ENCODE data around the gene GRM8. TPM values are rescaled to one million over a fixed set of nuclear protein-coding genes. Genes with fewer than 3 reads are reported as not detected.

Gene GRM8
- total RNA-seq, 2 experiments from 2014 or later: not detected

GRCh38 chr7:127119517-127119916 lies 133.2 kb downstream of the GRM8 start:
- H3K9me2 ChIP-seq (ENCODE audit: insufficient read depth, low read length): no peaks in the 10 kb centered on the region
- H3K4me1 ChIP-seq (ENCODE audit: insufficient read depth, low read length, poor library complexity, severe bottlenecking): no peaks in the 10 kb centered on the region
- no peak overlapping the region for H3K27ac ChIP-seq (ENCODE audit: low read depth, low read length, poor library complexity, severe bottlenecking)
- no peak for DNase-seq (ENCODE audit: low spot score)
- no peak for TF ChIP-seq CTCF (conservative IDR thresholded peaks at IDR 0.05; ENCODE audit: low read length)
- TF ChIP-seq EZH2phosphoT487 (IDR thresholded peaks at IDR 0.05; ENCODE audit: borderline replicate concordance, low read depth, low read length): no peak
- ChIA-PET CTCF (ENCODE audit: unreplicated experiment) (no interaction called here), POLR2A (no interaction called here)
- H3K36me3 ChIP-seq (ENCODE audit: insufficient read depth, low read length): no peaks in the 10 kb centered on the region
- no peaks in the 10 kb centered on the region for H3K79me2 ChIP-seq (ENCODE audit: insufficient read depth, low read depth, low read length)
- H3K4me3 ChIP-seq (ENCODE audit: low read depth, low read length, poor library complexity, severe bottlenecking): no peak overlapping the region
- no peak overlapping the region for H2AFZ ChIP-seq (ENCODE audit: low read length)
- no peak overlapping the region for H3K4me2 ChIP-seq (ENCODE audit: low read length)
- H4K20me1 ChIP-seq (ENCODE audit: insufficient read depth, low read length): no peaks in the 10 kb centered on the region
- H3K9me3 ChIP-seq (ENCODE audit: low read length): no peaks in the 10 kb centered on the region
- intact Hi-C loops (cut with micrococcal nuclease; ENCODE audit: unreplicated experiment): no loop called here
- no TSS peak for BruUV-seq (replicated peaks)

- H3K4me3 ChIP-seq (ENCODE audit: low read depth, low read length, poor library complexity, severe bottlenecking): no peak overlapping the region
- no TSS peak for BruUV-seq (replicated peaks)
- no peak for DNase-seq (ENCODE audit: low spot score)
- ChIA-PET CTCF (ENCODE audit: unreplicated experiment) (no interaction called here), POLR2A (no interaction called here)
- intact Hi-C loops (cut with micrococcal nuclease; ENCODE audit: unreplicated experiment): no loop called here
- no peak for TF ChIP-seq CTCF (conservative IDR thresholded peaks at IDR 0.05; ENCODE audit: low read length)
- TF ChIP-seq EZH2phosphoT487 (IDR thresholded peaks at IDR 0.05; ENCODE audit: borderline replicate concordance, low read depth, low read length): no peak
- H3K9me3 ChIP-seq (ENCODE audit: low read length): no peaks in the 10 kb centered on the region
- H3K36me3 ChIP-seq (ENCODE audit: insufficient read depth, low read length): no peaks in the 10 kb centered on the region
- no peaks in the 10 kb centered on the region for H3K79me2 ChIP-seq (ENCODE audit: insufficient read depth, low read depth, low read length)
- H3K4me1 ChIP-seq (ENCODE audit: insufficient read depth, low read length, poor library complexity, severe bottlenecking): no peaks in the 10 kb centered on the region
- H2AFZ ChIP-seq (ENCODE audit: low read length): no peak overlapping the region
- no peak overlapping the region for H3K27ac ChIP-seq (ENCODE audit: low read depth, low read length, poor library complexity, severe bottlenecking)
- no peaks in the 10 kb centered on the region for H3K9me2 ChIP-seq (ENCODE audit: insufficient read depth, low read length)
- H4K20me1 ChIP-seq (ENCODE audit: insufficient read depth, low read length): no peaks in the 10 kb centered on the region
- no peak overlapping the region for H3K4me2 ChIP-seq (ENCODE audit: low read length)
These were observed 137.9 kb downstream of the GRM8 start for GRCh38 chr7:127114742-127115265.

- ChIA-PET CTCF (ENCODE audit: unreplicated experiment) (no interaction called here), POLR2A (no interaction called here)
- H3K27ac ChIP-seq (ENCODE audit: low read depth, low read length, poor library complexity, severe bottlenecking): no peak overlapping the region
- no peak overlapping the region for H3K4me2 ChIP-seq (ENCODE audit: low read length)
- H3K4me1 ChIP-seq (ENCODE audit: insufficient read depth, low read length, poor library complexity, severe bottlenecking): no peaks in the 10 kb centered on the region
- H3K36me3 ChIP-seq (ENCODE audit: insufficient read depth, low read length): no peaks in the 10 kb centered on the region
- H3K9me3 ChIP-seq (ENCODE audit: low read length): no peaks in the 10 kb centered on the region
- peak; percentile 58 for DNase-seq (ENCODE audit: low spot score)
- H2AFZ ChIP-seq (ENCODE audit: low read length): no peak overlapping the region
- intact Hi-C loops (cut with micrococcal nuclease; ENCODE audit: unreplicated experiment): no loop called here
- TF ChIP-seq EZH2phosphoT487 (IDR thresholded peaks at IDR 0.05; ENCODE audit: borderline replicate concordance, low read depth, low read length): no peak
- peak; percentile 79 for TF ChIP-seq CTCF (conservative IDR thresholded peaks at IDR 0.05; ENCODE audit: low read length)
- H3K9me2 ChIP-seq (ENCODE audit: insufficient read depth, low read length): no peaks in the 10 kb centered on the region
- no TSS peak for BruUV-seq (replicated peaks)
- no peaks in the 10 kb centered on the region for H4K20me1 ChIP-seq (ENCODE audit: insufficient read depth, low read length)
- H3K79me2 ChIP-seq (ENCODE audit: insufficient read depth, low read depth, low read length): no peaks in the 10 kb centered on the region
- H3K4me3 ChIP-seq (ENCODE audit: low read depth, low read length, poor library complexity, severe bottlenecking): no peak overlapping the region
These were observed 145.1 kb downstream of the GRM8 start for GRCh38 chr7:127107601-127108007.
